HAP-1 (cell line): ENCODE measurements around the gene TSPAN14.
"Not testable (repeated sequence)": the region's sequence is repeated elsewhere in the genome, so short reads cannot be mapped to it uniquely, and the experiment has no call there.

ENCODE experiments used
- DNase-seq, 2 experiments: peaks; one replicate each; pipeline ENCODE4 v3.0.0-alpha.2; 2016 to 2020; ENCODE audit warnings: low spot score in 2 of 2
- H3K27me3 ChIP-seq: fragments of 250-450 bp; sonication (Bioruptor Pico); 2 replicates; pipeline ENCODE4 v1.5.1; 2020; ENCODE audit warnings: low read depth, mild to moderate bottlenecking, moderate library complexity
- H3K36me3 ChIP-seq: fragments of 250-450 bp; sonication (Bioruptor Pico); replicated peaks from 2 replicates; pipeline ENCODE4 v1.5.1; 2020; ENCODE audit warnings: mild to moderate bottlenecking
- H3K4me1 ChIP-seq: fragments of 250-450 bp; sonication (Bioruptor Pico); 2 replicates; pipeline ENCODE4 v1.5.1; 2020; ENCODE audit warnings: mild to moderate bottlenecking
- H3K4me3 ChIP-seq: fragments of 250-450 bp; sonication (Bioruptor Pico); 2 replicates; pipeline ENCODE4 v1.5.1; 2020; ENCODE audit warnings: mild to moderate bottlenecking, moderate library complexity
- H3K9me3 ChIP-seq: fragments of 250-450 bp; sonication (Bioruptor Pico); 2 replicates; pipeline ENCODE4 v1.5.1; 2020; ENCODE audit warnings: mild to moderate bottlenecking, moderate library complexity
- in situ Hi-C: fragments of 300-500 bp; cut with MboI; formaldehyde crosslinking; loops from 3 replicates; pipeline ENCODE4 v1.14.3; 2020; ENCODE audit warnings: low sequenced_read_pairs, inconsistent platforms, mixed read lengths

The TSPAN14 gene

DNA sequence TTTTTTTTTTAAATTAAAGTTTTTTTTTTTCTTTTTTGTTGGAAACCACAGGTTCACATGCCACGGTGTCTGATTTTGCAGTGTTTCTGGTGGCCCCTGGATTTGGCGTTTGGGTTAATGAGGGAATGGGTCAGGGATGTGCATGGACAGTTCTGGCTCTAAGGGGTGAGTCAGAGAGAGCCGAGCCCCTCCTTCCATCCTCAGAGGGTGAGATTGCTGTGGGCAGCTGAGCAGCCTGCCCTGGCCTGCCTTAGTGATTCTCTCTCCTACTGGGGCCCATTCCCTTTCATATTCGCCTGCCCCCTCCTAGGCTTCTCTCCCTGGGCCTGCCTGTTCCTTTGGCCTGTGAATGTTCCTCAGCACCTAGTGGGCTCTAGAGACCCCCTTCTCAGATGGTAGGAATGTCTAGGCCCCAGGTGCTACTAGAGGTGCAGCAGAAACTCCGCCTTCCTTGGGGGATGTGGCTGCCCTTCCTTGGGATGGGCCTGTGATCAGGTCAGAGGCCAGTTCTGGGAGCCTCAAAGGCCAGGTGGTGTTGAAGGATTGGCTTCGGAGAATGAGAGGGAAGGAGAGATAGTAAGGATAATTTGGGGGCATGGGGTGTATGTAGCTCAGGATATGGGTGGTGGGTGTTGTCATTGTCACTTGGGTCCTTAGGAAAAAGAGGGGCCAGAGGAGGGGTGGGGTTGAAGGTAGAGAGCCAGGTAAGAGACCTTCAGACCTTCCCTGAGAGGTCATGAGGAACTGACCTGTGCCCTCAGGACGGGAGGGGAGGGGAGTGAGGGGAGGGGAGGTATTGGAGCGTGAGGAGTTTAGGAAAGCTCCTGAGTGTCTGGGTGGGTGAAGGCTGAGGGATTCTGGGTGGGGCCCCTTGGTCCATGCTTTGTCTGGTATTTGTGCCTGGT lies 19.8 kb downstream of the TSPAN14 start:
- Histone ChIP-seq H3K9me3 (no peaks in the 10 kb centered on the region), H3K4me3 (no peak overlapping the region), H3K4me1 (no peaks in the 10 kb centered on the region), H3K27me3 (no peaks in the 10 kb centered on the region), H3K36me3 (no peaks in the 10 kb centered on the region; the same call in 1 of the 2 replicates)
- in situ Hi-C loops, result no loop called here
- no peak for DNase-seq

GRCh38 chr10:80474597-80474910 lies 20.4 kb downstream of the TSPAN14 start:
- in situ Hi-C loops, result no loop called here
- no peak for DNase-seq
- H3K27me3 ChIP-seq, result no peaks in the 10 kb centered on the region
- no peaks in the 10 kb centered on the region for H3K9me3 ChIP-seq
- no peak overlapping the region for H3K4me3 ChIP-seq
- H3K4me1 ChIP-seq, result no peaks in the 10 kb centered on the region
- H3K36me3 ChIP-seq, result no peaks in the 10 kb centered on the region; the same call in 1 of the 2 replicates

DNA sequence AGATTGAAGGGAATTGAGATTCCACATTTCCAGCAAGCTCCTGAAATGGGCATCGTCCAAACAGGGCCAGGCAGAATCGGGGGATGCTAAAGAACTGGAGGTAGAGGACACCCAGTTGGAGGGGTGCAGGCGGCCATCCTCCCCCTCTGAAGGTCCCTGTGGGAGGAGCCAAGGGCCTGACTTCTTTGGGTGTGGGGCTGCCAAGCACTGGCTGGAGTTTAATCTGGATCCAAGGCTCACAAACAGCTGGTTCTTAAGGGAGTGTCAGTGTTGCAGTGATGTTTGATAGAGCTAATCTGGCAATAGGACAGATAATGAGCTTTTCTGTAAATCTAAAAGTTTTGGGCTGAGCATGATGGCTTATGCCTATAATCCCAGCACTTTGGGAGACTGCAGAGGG lies 20.8 kb downstream of the TSPAN14 start:
- in situ Hi-C loops, result no loop called here
- Histone ChIP-seq H3K36me3 (no peaks in the 10 kb centered on the region; the same call in 1 of the 2 replicates), H3K9me3 (no peaks in the 10 kb centered on the region)

GRCh38 chr10:80475641-80476040 lies 21.5 kb downstream of the TSPAN14 start:
- DNase-seq, H3K36me3 ChIP-seq, H3K9me3 ChIP-seq, H3K27me3 ChIP-seq, in situ Hi-C loops, H3K4me1 ChIP-seq, H3K4me3 ChIP-seq: not testable (repeated sequence)

More for the DNA sequence above, 20.8 kb downstream of the TSPAN14 start:
- Histone ChIP-seq H3K4me1 (no peaks in the 10 kb centered on the region), H3K4me3 (no peak overlapping the region), H3K27me3 (no peaks in the 10 kb centered on the region)
- no peak for DNase-seq

GRCh38 chr10:80476685-80477084 lies 22.6 kb downstream of the TSPAN14 start:
- no peaks in the 10 kb centered on the region for H3K4me1 ChIP-seq
- H3K36me3 ChIP-seq, result no peaks in the 10 kb centered on the region; the same call in 1 of the 2 replicates
- DNase-seq, result no peak
- no peak overlapping the region for H3K4me3 ChIP-seq
- H3K27me3 ChIP-seq, result no peaks in the 10 kb centered on the region
- no peaks in the 10 kb centered on the region for H3K9me3 ChIP-seq
- in situ Hi-C loops, result no loop called here

DNA sequence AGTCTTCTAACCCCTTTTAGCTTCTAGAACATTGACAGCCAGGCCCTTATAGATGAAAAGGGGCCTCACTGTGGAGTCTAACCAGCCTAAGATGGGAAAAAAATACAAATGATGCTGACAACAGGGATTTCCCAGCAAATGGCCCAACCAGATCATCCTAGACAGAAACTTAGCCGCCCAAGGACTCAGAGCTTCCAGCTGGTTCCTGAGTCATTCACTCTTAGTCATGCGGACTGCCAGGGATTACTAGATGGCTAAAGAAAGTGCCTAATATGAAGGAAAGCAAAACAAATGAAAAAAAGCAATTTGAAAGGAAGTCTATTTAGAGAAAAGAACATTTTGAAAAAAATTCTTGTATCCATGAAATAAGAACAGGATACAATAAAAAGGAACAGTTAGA lies 23.7 kb downstream of the TSPAN14 start:
- Histone ChIP-seq H3K4me3 (no peak overlapping the region), H3K27me3 (no peaks in the 10 kb centered on the region), H3K36me3 (no peaks in the 10 kb centered on the region; the same call in 1 of the 2 replicates), H3K4me1 (no peaks in the 10 kb centered on the region), H3K9me3 (no peaks in the 10 kb centered on the region)
- in situ Hi-C loops, result no loop called here
- DNase-seq, result no peak

- H3K27me3 ChIP-seq, H3K4me3 ChIP-seq, DNase-seq, H3K36me3 ChIP-seq, H3K9me3 ChIP-seq, in situ Hi-C loops: not testable (repeated sequence)
- peaks cover 15% of the 10 kb centered on the region for H3K4me1 ChIP-seq
Observed at GRCh38 chr10:80480373-80480772, 26.3 kb downstream of the TSPAN14 start.

DNA sequence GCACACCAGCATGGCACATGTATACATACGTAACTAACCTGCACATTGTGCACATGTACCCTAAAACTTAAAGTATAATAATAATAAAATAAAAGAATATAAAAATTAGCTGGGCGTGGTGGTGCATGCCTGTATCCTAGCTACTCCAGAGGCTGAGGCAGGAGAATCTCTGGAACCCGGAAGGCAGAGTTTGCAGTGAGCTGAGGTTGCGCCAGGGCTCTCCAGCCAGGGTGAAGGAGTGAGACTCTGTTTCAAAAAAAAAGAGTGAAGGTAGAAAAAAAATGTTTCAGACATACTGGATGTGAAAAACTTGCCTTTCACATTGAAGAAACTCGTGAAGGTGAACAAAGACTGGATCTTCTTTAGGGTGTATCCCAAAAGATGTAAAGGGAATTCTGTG lies 26.7 kb downstream of the TSPAN14 start:
- Histone ChIP-seq H3K4me3 (no peak overlapping the region), H3K36me3 (no peaks in the 10 kb centered on the region; the same call in 1 of the 2 replicates), H3K4me1 (peaks cover 15% of the 10 kb centered on the region), H3K9me3 (no peaks in the 10 kb centered on the region), H3K27me3 (no peaks in the 10 kb centered on the region)
- in situ Hi-C loops, result no loop called here
- no peak for DNase-seq

DNA sequence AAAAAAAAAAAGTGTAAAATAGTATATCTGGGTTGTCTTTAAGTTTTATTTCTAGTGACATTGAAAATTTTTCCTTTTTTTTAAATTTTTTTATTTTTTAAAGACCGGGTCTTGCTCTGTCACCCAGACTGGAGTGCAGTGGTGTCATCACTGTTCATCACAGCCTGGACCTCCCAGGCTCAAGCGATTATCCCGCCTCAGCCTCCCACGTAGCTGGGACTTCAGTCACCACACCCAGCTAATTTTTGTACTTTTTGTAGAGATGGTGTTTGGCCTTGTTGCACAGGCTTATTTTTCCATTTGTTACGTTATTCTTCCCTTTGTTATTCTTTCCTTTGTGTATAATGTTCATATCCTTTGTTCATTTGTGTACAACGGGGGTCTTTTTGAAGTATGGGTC lies 30.1 kb downstream of the TSPAN14 start:
- peaks cover 15% of the 10 kb centered on the region for H3K4me1 ChIP-seq

GRCh38 chr10:80484676-80485075 lies 30.6 kb downstream of the TSPAN14 start:
- in situ Hi-C loops, result no loop called here

More for the DNA sequence above, 30.1 kb downstream of the TSPAN14 start:
- peak in 1 of 2 experiments; percentile 14 for DNase-seq
- no peaks in the 10 kb centered on the region for H3K9me3 ChIP-seq
- H3K4me3 ChIP-seq, result no peak overlapping the region
- in situ Hi-C loops, result no loop called here
- H3K27me3 ChIP-seq, result no peaks in the 10 kb centered on the region
- H3K36me3 ChIP-seq, result no peaks in the 10 kb centered on the region

DNA sequence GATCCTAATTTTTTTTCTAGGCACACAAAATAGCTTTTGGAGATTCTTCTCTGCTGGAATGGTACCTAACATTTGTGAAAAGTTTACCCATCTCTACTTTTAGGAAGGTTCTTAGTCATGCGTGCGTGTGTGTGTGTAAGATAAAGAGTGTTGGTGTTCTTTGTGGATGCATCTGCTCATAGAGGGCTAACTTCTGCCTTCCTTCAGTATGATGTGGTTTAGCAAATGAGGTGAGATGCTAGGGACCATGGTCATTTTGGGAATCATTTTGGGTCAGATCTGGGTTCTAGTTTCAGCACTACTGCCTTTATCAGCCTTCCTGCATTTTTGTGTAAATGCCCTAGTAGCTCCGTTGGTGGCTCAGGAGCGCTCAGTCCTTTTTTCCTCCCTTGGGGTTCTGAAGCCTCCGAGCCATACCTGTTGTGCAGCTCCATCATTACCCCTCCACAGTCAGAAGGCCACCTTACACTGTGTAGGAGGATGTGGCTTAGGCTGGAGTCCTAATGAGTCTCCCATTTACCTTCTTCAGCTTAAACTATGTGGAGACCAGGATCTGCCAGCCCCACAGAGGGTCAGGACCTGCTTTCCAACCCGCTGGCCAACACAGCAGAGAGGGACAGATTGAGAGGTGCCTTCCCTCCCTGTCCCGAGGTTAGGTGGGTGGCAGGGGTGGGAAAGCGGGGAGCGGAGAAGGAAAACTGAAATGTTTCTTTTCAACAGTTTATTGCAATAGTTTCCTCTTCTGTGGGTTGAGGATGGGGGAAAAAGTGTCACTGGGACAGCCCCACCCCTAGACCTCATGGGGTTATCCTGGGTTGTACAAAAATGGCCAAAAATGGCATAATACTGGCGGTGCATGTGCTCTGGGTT lies 31.2 kb downstream of the TSPAN14 start:
- no peak for DNase-seq
- H3K27me3 ChIP-seq, result no peaks in the 10 kb centered on the region
- in situ Hi-C loops, result no loop called here
- no peaks in the 10 kb centered on the region for H3K36me3 ChIP-seq
- H3K4me3 ChIP-seq, result no peak overlapping the region
- no peaks in the 10 kb centered on the region for H3K9me3 ChIP-seq
- peaks cover 15% of the 10 kb centered on the region for H3K4me1 ChIP-seq

More at GRCh38 chr10:80484676-80485075, 30.6 kb downstream of the TSPAN14 start:
- Histone ChIP-seq H3K36me3 (no peaks in the 10 kb centered on the region), H3K4me3 (no peak overlapping the region), H3K27me3 (no peaks in the 10 kb centered on the region), H3K9me3 (no peaks in the 10 kb centered on the region), H3K4me1 (peaks cover 15% of the 10 kb centered on the region)
- no peak for DNase-seq

GRCh38 chr10:80485946-80486764 lies 32.0 kb downstream of the TSPAN14 start:
- H3K4me1 ChIP-seq, result peaks cover 15% of the 10 kb centered on the region
- in situ Hi-C loops, result no loop called here
- H3K27me3 ChIP-seq, result no peaks in the 10 kb centered on the region
- no peaks in the 10 kb centered on the region for H3K9me3 ChIP-seq
- H3K36me3 ChIP-seq, result no peaks in the 10 kb centered on the region
- no peak for DNase-seq
- no peak overlapping the region for H3K4me3 ChIP-seq

GRCh38 chr10:80486785-80487420 lies 32.8 kb downstream of the TSPAN14 start:
- Histone ChIP-seq H3K4me3 (no peak overlapping the region), H3K36me3 (no peaks in the 10 kb centered on the region), H3K27me3 (no peaks in the 10 kb centered on the region), H3K9me3 (no peaks in the 10 kb centered on the region), H3K4me1 (peaks cover 15% of the 10 kb centered on the region)
- in situ Hi-C loops, result no loop called here
- DNase-seq, result no peak
